Spinal cord (tissue), 10 donors: ENCODE measurements around the gene CAB39. TPM values are rescaled to one million over a fixed set of nuclear protein-coding genes. Genes with fewer than 3 reads are reported as not detected.
"Not testable (repeated sequence)": the region's sequence is repeated elsewhere in the genome, so short reads cannot be mapped to it uniquely, and the experiment has no call there.

Experiments used
- DNase-seq, 6 donors: peaks; one replicate each; pipeline versions ENCODE4 v3.0.0 to v3.0.0-alpha.2; 2013 to 2015; ENCODE audit warnings: low spot score in 6 of 6, low read depth in 4 of 6
- H3K27ac ChIP-seq: one replicate; pipeline ENCODE4 v1.5.1; 2013; ENCODE audit warnings: low read depth, low read length, control low read depth
- H3K27me3 ChIP-seq: one replicate; pipeline ENCODE4 v1.6.1; 2013; ENCODE audit warnings: low read length; ENCODE audit not compliant: control insufficient read depth, insufficient read depth
- H3K36me3 ChIP-seq: one replicate; pipeline ENCODE4 v1.6.1; 2013; ENCODE audit warnings: low read length; ENCODE audit not compliant: control insufficient read depth, insufficient read depth
- H3K4me1 ChIP-seq: one replicate; pipeline ENCODE4 v1.6.1; 2013; ENCODE audit warnings: low read length; ENCODE audit not compliant: control insufficient read depth, insufficient read depth
- H3K4me3 ChIP-seq: one replicate; pipeline ENCODE4 v1.5.1; 2013; ENCODE audit warnings: low read depth, low read length, control low read depth
- H3K9me3 ChIP-seq: one replicate; pipeline ENCODE4 v1.6.1; 2013; ENCODE audit warnings: low read length; ENCODE audit not compliant: control insufficient read depth, insufficient read depth
- WGBS: methylation state at CpG from one replicate; pipeline ENCODE4 v1.1.5; 2013; ENCODE audit warnings: missing lambda C conversion rate; ENCODE audit not compliant: insufficient coverage; 5-methylcytosine and 5-hydroxymethylcytosine counted together
- polyA plus RNA-seq, 2 donors: library from polyadenylated mRNA; unstranded; fragments of 120-200 nt; gene quantifications; one replicate each; pipeline ENCODE4 v1.2.1, GENCODE V29; 2013; ENCODE audit not compliant: insufficient read length in 2 of 2
- total RNA-seq, 2 donors: library from RNA; depleted of rRNA in 1 of 2; stranded (reverse); fragments of 120-200 nt in 1 of 2; fragments of >200 nt in 1 of 2; gene quantifications; one replicate each; pipeline versions ENCODE4 v1.2.3 to v1.2.4, GENCODE V29; 2013 to 2014
- donor health status: healthy.

CAB39 gene
- total and polyA plus RNA-seq, 4 donors = 65.4 to 119 (median 86.1) TPM

DNA sequence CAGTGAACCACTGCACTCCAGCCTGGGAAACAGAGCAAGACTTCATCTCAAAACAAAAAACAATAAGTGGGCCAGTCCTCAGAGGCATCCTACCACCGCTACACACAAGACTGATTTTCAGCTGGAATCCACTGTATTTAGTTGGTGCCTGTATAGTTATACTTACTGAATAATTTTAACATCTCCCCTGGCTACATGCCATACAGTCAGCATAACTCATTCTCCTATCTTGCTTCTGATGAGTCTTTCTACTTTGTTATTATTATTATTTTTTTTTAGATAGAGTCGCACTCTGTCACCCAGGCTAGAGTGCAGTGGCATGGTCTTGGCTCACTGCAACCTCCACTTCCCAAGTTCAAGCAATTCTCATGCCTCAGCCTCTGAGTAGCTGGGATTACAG, 19.9 kb upstream of the CAB39 start:
- no peak for DNase-seq
- Histone ChIP-seq H3K4me3 (no peak overlapping the region), H3K27ac (no peak overlapping the region), H3K36me3 (no peaks in the 10 kb centered on the region), H3K27me3 (no peaks in the 10 kb centered on the region), H3K4me1 (no peaks in the 10 kb centered on the region), H3K9me3 (no peaks in the 10 kb centered on the region)
- WGBS = no CpG with 5 or more reads among the region's 2 CpGs

DNA sequence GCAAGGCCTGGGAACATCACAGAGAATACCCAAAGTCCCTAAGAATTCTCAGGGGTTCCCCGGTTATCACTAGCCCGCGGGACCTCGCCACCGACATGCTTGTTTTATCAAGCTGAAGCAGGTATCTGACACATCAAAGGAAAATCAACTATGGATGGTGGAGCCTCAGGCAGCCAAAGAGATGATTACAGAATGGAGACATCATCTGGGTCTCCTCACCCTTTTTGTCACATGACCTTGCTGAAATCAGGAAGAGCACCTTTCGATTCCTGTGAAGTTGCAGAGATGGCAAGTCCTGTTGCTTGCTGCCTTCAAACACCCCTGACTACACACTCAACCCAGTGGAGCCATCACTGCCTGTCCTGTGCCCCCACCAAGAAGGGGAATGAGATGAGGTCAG, 19.2 kb upstream of the CAB39 start:
- Histone ChIP-seq H3K36me3 (no peaks in the 10 kb centered on the region), H3K9me3 (no peaks in the 10 kb centered on the region), H3K27me3 (no peaks in the 10 kb centered on the region), H3K4me3 (no peak overlapping the region), H3K4me1 (no peaks in the 10 kb centered on the region), H3K27ac (no peak overlapping the region)
- no peak for DNase-seq
- WGBS = no CpG with 5 or more reads among the region's 6 CpGs

DNA sequence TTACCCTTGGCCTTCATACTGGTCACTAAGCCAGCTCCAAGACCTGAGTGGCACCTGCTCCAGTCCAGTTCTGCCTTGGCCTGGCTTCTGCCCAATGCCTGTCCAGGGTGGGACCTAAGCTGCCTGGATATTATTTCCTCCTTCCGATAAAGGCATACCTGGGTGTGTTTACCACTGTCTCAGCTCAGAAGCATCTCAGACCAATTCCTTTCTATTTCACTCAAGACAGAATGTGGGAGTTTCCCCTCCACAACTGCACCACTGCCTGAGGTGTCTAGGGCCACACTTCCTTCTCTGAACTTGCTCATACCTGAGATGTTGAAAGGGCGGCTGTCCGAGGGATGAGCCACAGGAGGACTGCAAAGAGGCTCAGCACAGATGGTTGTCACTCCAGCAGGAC, 18.4 kb upstream of the CAB39 start:
- no peaks in the 10 kb centered on the region for H3K4me1 ChIP-seq
- 89% methylated on average over 3 of the region's 3 CpGs for WGBS
- DNase-seq = no peak

GRCh38 chr2:230695551-230695950, 17.1 kb upstream of the CAB39 start:
- no peak overlapping the region for H3K27ac ChIP-seq
- no peaks in the 10 kb centered on the region for H3K27me3 ChIP-seq
- H3K4me3 ChIP-seq = no peak overlapping the region
- no peaks in the 10 kb centered on the region for H3K4me1 ChIP-seq
- H3K36me3 ChIP-seq = no peaks in the 10 kb centered on the region
- H3K9me3 ChIP-seq = no peaks in the 10 kb centered on the region
- no CpG with 5 or more reads among the region's 6 CpGs for WGBS
- DNase-seq = no peak

More for the DNA sequence above, 18.4 kb upstream of the CAB39 start:
- no peaks in the 10 kb centered on the region for H3K36me3 ChIP-seq
- no peaks in the 10 kb centered on the region for H3K9me3 ChIP-seq
- no peak overlapping the region for H3K27ac ChIP-seq
- no peaks in the 10 kb centered on the region for H3K27me3 ChIP-seq
- no peak overlapping the region for H3K4me3 ChIP-seq

DNA sequence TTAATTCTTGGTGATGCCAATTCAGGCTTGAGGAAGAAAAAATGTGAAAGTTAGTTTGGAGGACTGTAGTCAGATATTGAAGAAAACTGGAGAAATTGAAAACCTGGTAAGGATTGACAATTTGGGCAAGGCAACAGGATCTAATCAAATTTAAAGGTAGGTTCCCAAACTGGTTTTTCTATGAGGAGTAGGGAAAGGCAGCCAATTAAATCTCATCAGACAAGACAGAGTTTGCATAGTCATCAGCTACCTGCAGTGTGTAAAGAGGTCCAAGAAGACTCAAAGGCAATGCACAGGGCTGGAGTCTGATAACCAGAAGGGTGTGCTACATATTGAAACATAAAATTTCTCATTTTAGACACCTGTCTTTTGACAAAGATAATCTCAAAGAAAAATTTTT, 16.0 kb upstream of the CAB39 start:
- Histone ChIP-seq H3K4me1 (no peaks in the 10 kb centered on the region), H3K36me3 (no peaks in the 10 kb centered on the region), H3K9me3 (no peaks in the 10 kb centered on the region), H3K27ac (no peak overlapping the region), H3K27me3 (no peaks in the 10 kb centered on the region), H3K4me3 (no peak overlapping the region)
- no peak for DNase-seq

- no peak overlapping the region for H3K27ac ChIP-seq
- no peaks in the 10 kb centered on the region for H3K36me3 ChIP-seq
- H3K4me3 ChIP-seq = no peak overlapping the region
- DNase-seq = no peak
- no CpG with 5 or more reads among the region's 4 CpGs for WGBS
- no peaks in the 10 kb centered on the region for H3K9me3 ChIP-seq
- no peaks in the 10 kb centered on the region for H3K4me1 ChIP-seq
- H3K27me3 ChIP-seq = no peaks in the 10 kb centered on the region
Observed at GRCh38 chr2:230697676-230698075, 15.0 kb upstream of the CAB39 start.

- 92% methylated on average over 3 of the region's 3 CpGs for WGBS
- H3K4me1 ChIP-seq, H3K9me3 ChIP-seq, DNase-seq, H3K27me3 ChIP-seq, H3K27ac ChIP-seq, H3K4me3 ChIP-seq, H3K36me3 ChIP-seq: not testable (repeated sequence)
Observed at GRCh38 chr2:230698753-230699152, 13.9 kb upstream of the CAB39 start.

GRCh38 chr2:230700447-230700846, 12.2 kb upstream of the CAB39 start:
- Histone ChIP-seq H3K9me3 (no peaks in the 10 kb centered on the region), H3K27ac (no peak overlapping the region)
- DNase-seq = no peak

DNA sequence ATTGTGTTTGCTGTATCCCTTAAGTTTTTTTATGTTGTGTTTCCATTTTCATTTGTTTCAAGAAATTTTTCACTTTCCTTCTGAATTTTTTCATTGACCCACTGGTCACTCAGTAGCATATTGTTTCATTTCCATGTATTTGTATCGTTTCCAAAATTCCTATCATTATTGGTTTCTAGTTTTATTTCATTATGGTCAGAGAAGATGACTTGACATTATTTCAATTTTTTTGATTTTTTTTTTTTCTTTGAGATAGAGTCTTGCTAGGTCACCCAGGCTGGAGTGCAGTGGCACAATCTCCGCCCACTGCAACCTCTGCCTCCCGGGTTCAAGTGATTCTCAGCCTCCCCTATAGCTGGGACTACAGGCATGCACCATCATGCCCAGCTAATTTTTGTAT, 11.3 kb upstream of the CAB39 start:
- Histone ChIP-seq H3K4me1 (no peaks in the 10 kb centered on the region), H3K27ac (no peak overlapping the region), H3K4me3 (no peak overlapping the region), H3K36me3 (no peaks in the 10 kb centered on the region), H3K27me3 (no peaks in the 10 kb centered on the region), H3K9me3 (no peaks in the 10 kb centered on the region)
- no CpG with 5 or more reads among the region's 3 CpGs for WGBS
- no peak for DNase-seq

More at GRCh38 chr2:230700447-230700846, 12.2 kb upstream of the CAB39 start:
- no peaks in the 10 kb centered on the region for H3K36me3 ChIP-seq
- H3K4me1 ChIP-seq = no peaks in the 10 kb centered on the region
- no peak overlapping the region for H3K4me3 ChIP-seq
- H3K27me3 ChIP-seq = no peaks in the 10 kb centered on the region

GRCh38 chr2:230702457-230702856, 10.2 kb upstream of the CAB39 start:
- H3K4me1 ChIP-seq, H3K27me3 ChIP-seq, H3K27ac ChIP-seq, DNase-seq, H3K9me3 ChIP-seq, H3K4me3 ChIP-seq, H3K36me3 ChIP-seq: not testable (repeated sequence)
- WGBS = 100% methylated on average over 2 of the region's 4 CpGs
